Osteocyte (in vitro differentiated cells): ENCODE results near the gene RPL32. TPM values are rescaled to one million over a fixed set of nuclear protein-coding genes. Genes with fewer than 3 reads are reported as not detected.
"Not testable (repeated sequence)": the region's sequence is repeated elsewhere in the genome, so short reads cannot be mapped to it uniquely, and the experiment has no call there.

Experiments used
- DNase-seq: peaks from one replicate; pipeline ENCODE4 v3.0.0; 2021; ENCODE audit warnings: mixed read lengths; ENCODE audit not compliant: unreplicated experiment; ENCODE audit errors: extremely low spot score
- H3K27ac Mint-ChIP-seq: one replicate; pipeline ENCODE4 v1.8.0; 2021; ENCODE audit warnings: mild to moderate bottlenecking, mixed read lengths; ENCODE audit not compliant: unreplicated experiment
- H3K27me3 Mint-ChIP-seq: one replicate; pipeline ENCODE4 v1.8.0; 2021; ENCODE audit warnings: mixed read lengths; ENCODE audit not compliant: unreplicated experiment
- H3K36me3 Mint-ChIP-seq: one replicate; pipeline ENCODE4 v1.8.0; 2021; ENCODE audit warnings: mixed read lengths; ENCODE audit not compliant: unreplicated experiment
- H3K4me1 Mint-ChIP-seq: one replicate; pipeline ENCODE4 v1.8.0; 2021; ENCODE audit warnings: mixed read lengths; ENCODE audit not compliant: unreplicated experiment
- H3K4me3 Mint-ChIP-seq: one replicate; pipeline ENCODE4 v1.8.0; 2021; ENCODE audit warnings: mild to moderate bottlenecking, moderate library complexity, mixed read lengths; ENCODE audit not compliant: unreplicated experiment
- H3K9me3 Mint-ChIP-seq: one replicate; pipeline ENCODE4 v1.8.0; 2021; ENCODE audit warnings: mixed read lengths; ENCODE audit not compliant: unreplicated experiment
- CTCF ChIP-seq: fragments of 200-600 bp; sonication (generic); IDR thresholded peaks from 2 replicates; pipeline ENCODE4 v1.5.0; 2021; ENCODE audit warnings: antibody characterized with exemption, mild to moderate bottlenecking, moderate library complexity
- total RNA-seq: library from RNA; stranded (reverse); gene quantifications from 2 replicates; pipeline ENCODE4 v1.2.1, GENCODE V29; 2021

RPL32 gene
- total RNA-seq, 1 donor from 2014 or later = 1,247 TPM

- TF ChIP-seq CTCF = no peak
- no peak overlapping the region for H3K4me3 Mint-ChIP-seq
- H3K27ac Mint-ChIP-seq = no peak overlapping the region
- peaks cover 50% of the 10 kb centered on the region for H3K27me3 Mint-ChIP-seq
- H3K4me1 Mint-ChIP-seq = no peaks in the 10 kb centered on the region
- no peak for DNase-seq
- no peaks in the 10 kb centered on the region for H3K9me3 Mint-ChIP-seq
- no peaks in the 10 kb centered on the region for H3K36me3 Mint-ChIP-seq
Measured at GRCh38 chr3:12885583-12885930, 44.2 kb upstream of the RPL32 start.

- Mint-ChIP-seq H3K9me3 (no peaks in the 10 kb centered on the region), H3K27me3 (peaks cover 47% of the 10 kb centered on the region), H3K36me3 (no peaks in the 10 kb centered on the region), H3K4me1 (no peaks in the 10 kb centered on the region), H3K4me3 (no peak overlapping the region), H3K27ac (no peak overlapping the region)
- TF ChIP-seq CTCF = no peak
- no peak for DNase-seq
Measured at GRCh38 chr3:12884790-12885582, 43.6 kb upstream of the RPL32 start.

- no peaks in the 10 kb centered on the region for H3K36me3 Mint-ChIP-seq
- DNase-seq = no peak
- H3K27me3 Mint-ChIP-seq = peaks cover 40% of the 10 kb centered on the region
- no peaks in the 10 kb centered on the region for H3K4me1 Mint-ChIP-seq
- TF ChIP-seq CTCF = no peak
- no peak overlapping the region for H3K4me3 Mint-ChIP-seq
- H3K27ac Mint-ChIP-seq = no peak overlapping the region
- no peaks in the 10 kb centered on the region for H3K9me3 Mint-ChIP-seq
Measured at GRCh38 chr3:12884186-12884680, 42.9 kb upstream of the RPL32 start.

GRCh38 chr3:12882336-12883310 is 41.3 kb upstream of the RPL32 start:
- no peak for TF ChIP-seq CTCF
- no peaks in the 10 kb centered on the region for H3K4me1 Mint-ChIP-seq
- DNase-seq = no peak
- H3K36me3 Mint-ChIP-seq = no peaks in the 10 kb centered on the region
- H3K9me3 Mint-ChIP-seq = no peaks in the 10 kb centered on the region
- no peak overlapping the region for H3K4me3 Mint-ChIP-seq
- H3K27me3 Mint-ChIP-seq = peaks cover 25% of the 10 kb centered on the region
- H3K27ac Mint-ChIP-seq = no peak overlapping the region

- not testable (repeated sequence) for H3K27ac Mint-ChIP-seq, H3K36me3 Mint-ChIP-seq, H3K9me3 Mint-ChIP-seq, DNase-seq, H3K4me3 Mint-ChIP-seq, H3K4me1 Mint-ChIP-seq
- H3K27me3 Mint-ChIP-seq = peaks cover 20% of the 10 kb centered on the region
Measured at GRCh38 chr3:12881858-12882257, 40.5 kb upstream of the RPL32 start.
